Left colon (tissue), 2 donors: ENCODE data around the gene HACD4. TPM values are rescaled to one million over a fixed set of nuclear protein-coding genes. Genes with fewer than 3 reads are reported as not detected.
"Not testable (repeated sequence)": the region's sequence is repeated elsewhere in the genome, so short reads cannot be mapped to it uniquely, and the experiment has no call there.

Experiments
- ATAC-seq: fragments of 200-7000 bp; cut with Tn5 transposase; one replicate; pipeline ENCODE4 v1.9.1; 2020; ENCODE audit warnings: mild to moderate bottlenecking, moderate library complexity
- DNase-seq, 2 donors: peaks; one replicate each; pipeline ENCODE4 v3.0.0-alpha.2; 2020
- intact Hi-C, 2 donors: fragments of 100-400 bp; cut with DNase I in 1 of 2; cut with micrococcal nuclease in 1 of 2; formaldehyde crosslinking; loops; one replicate each; pipeline versions ENCODE4 v1.11.2 to v1.14.0; 2022; cut with DNase I, micrococcal nuclease
- total RNA-seq, 2 donors: library from RNA; stranded (reverse); fragmentation: NEBNext Ultra II Directional; extraction: Animal tissue kit (Norgen Biotek cat#: 25700); gene quantifications; one replicate each; pipeline ENCODE4 v1.2.1, GENCODE V29; 2021
- donor health status: DM: no; HTN: no; CAD: no.
- donor health status: DM: yes; HTN: yes; CAD: no.

Gene HACD4
- total RNA-seq, 2 donors from 2014 or later, result 0.52 to 2.3 TPM

GRCh38 chr9:20980832-20981455 lies 50.5 kb downstream of the HACD4 start:
- intact Hi-C loops, result no loop called here
- no peak for ATAC-seq
- no peak for DNase-seq

DNA sequence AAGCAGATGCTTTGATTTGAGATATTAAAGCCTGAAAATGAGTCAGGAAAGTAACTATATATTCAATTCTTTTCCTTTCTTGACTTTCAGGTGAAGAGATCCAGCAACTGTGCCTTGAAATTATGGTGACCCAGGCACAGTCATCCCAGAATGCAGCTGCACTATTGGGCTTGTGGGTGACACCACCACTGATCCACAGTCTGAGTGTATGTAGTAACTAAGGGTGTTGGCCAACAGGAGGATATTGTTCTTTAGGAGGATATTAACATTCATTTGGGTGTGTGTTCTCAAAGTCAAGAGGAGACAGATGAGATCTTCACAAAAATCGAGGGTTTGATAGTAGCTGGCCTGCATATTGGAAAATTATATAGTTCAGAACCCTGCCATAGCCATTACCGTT lies 53.2 kb downstream of the HACD4 start:
- ATAC-seq (no peak), DNase-seq (no peak)
- intact Hi-C loops, result no loop called here

- intact Hi-C loops, ATAC-seq, DNase-seq: not testable (repeated sequence)
These were observed 57.1 kb downstream of the HACD4 start for GRCh38 chr9:20974191-20974938.

- DNase-seq, ATAC-seq, intact Hi-C loops: not testable (repeated sequence)
These were observed 58.0 kb downstream of the HACD4 start for GRCh38 chr9:20973246-20973947.

GRCh38 chr9:20972684-20973083 lies 58.8 kb downstream of the HACD4 start:
- ATAC-seq (no peak), DNase-seq (no peak)
- intact Hi-C loops, result no loop called here

- DNase-seq (no peak), ATAC-seq (no peak)
- intact Hi-C loops, result no loop called here
These were observed 68.8 kb downstream of the HACD4 start for GRCh38 chr9:20962536-20963225.

DNA sequence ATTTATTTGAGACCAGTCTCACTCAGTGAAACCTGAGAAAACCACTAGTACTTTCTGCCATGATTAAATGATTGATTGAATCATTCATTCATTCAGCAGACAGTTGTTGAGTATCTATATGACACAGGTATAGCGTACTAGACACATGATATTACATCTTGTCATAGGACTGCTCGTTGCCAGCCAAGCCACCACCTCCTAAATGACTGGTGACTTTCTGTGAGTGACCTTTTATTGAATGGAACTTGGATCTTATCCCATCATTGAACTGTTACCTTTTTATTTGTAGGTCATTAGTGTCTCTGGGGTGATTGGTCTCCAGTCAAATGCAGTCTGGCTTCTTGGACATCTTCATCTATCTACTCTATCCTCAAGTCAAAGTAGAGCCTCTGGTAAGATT lies 80.7 kb downstream of the HACD4 start:
- intact Hi-C loops, result no loop called here
- DNase-seq (no peak), ATAC-seq (no peak)

Other genes with a start within 250 kb of the HACD4 start
- not detected for gene IFNB1, start 46.3 kb upstream of the HACD4 start, total RNA-seq
- not detected for gene IFNW1, start 110.2 kb upstream of the HACD4 start, total RNA-seq
- gene IFNA21, start 135.0 kb upstream of the HACD4 start, total RNA-seq, result not detected
- not detected for gene IFNA4, start 155.9 kb upstream of the HACD4 start, total RNA-seq
- gene IFNA7, start 170.6 kb upstream of the HACD4 start, total RNA-seq, result not detected
- not detected for gene IFNA10, start 175.5 kb upstream of the HACD4 start, total RNA-seq
- gene IFNA16, start 185.7 kb upstream of the HACD4 start, total RNA-seq, result not detected
- not detected for gene IFNA17, start 196.6 kb upstream of the HACD4 start, total RNA-seq
- gene IFNA14, start 208.4 kb upstream of the HACD4 start, total RNA-seq, result not detected